ENCODE data around the gene SPEN. TPM values are rescaled to one million over a fixed set of nuclear protein-coding genes. Genes with fewer than 3 reads are reported as not detected.

The SPEN gene
- total RNA-seq, 2 donors from 2014 or later: 27.8 to 38.9 TPM

DNA sequence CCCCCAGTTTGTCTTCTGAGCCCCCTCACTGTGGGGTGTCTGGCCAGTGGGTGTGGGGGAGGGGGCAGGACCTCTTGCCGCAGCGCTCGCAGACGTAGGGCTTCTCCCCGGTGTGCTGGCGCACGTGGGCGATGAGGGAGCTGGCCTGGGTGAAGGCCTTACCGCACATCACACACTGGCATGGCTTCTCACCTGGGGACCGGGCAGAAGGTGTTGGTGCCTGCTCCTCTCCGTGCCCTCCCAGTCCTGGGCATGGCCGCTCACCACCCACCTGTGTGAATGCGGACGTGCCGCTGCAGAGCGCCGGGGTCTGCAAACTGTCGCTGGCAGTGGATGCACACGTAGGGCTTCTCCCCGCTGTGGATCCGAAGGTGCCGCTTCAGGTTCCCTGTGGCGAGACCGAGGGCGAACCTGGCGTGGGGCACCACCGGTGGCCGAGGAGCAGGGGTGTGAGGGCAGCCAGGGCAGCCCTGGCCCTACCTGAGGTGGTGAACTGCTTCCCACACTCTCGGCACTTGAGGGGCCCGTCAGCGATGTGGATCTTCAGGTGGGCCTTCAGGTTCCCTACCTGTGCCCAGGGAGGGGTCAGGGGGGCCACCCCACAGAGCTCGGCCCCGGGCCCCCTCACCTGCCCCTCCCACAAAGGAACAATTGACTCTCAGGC is 96.0 kb downstream of the SPEN start:
- H3K36me3 ChIP-seq (replicated peaks in 1 of 2; ENCODE audit: insufficient read depth in 1 of 2, low read depth in 2 of 2): peaks cover 14 to 29% of the 10 kb centered on the region in 2 donors
- no peaks in the 10 kb centered on the region for H3K27me3 ChIP-seq
- TF ChIP-seq POLR2A (IDR thresholded peaks at IDR 0.05): no peak
- no peak for TF ChIP-seq CTCF (IDR thresholded peaks at IDR 0.05)
- no peaks in the 10 kb centered on the region for H3K9me3 ChIP-seq
- DNase-seq (no peak), ATAC-seq (no peak)
- 96% methylated on average over 32 of the region's 33 CpGs; no CpG with 5 or more reads in 1 of the 2 donors for WGBS, 2 donors
- H3K27ac ChIP-seq: no peak overlapping the region
- intact Hi-C loops (cut with DNase I): no loop called here
- H3K4me3 ChIP-seq: no peak overlapping the region
- peaks cover 29% of the 10 kb centered on the region for H3K4me1 ChIP-seq

- peaks cover 29% of the 10 kb centered on the region for H3K4me1 ChIP-seq
- 94% methylated on average over 18 of the region's 22 CpGs; no CpG with 5 or more reads in 1 of the 2 donors for WGBS, 2 donors
- no peak overlapping the region for H3K27ac ChIP-seq
- ATAC-seq (no peak), DNase-seq (no peak)
- H3K4me3 ChIP-seq: no peak overlapping the region
- H3K27me3 ChIP-seq: no peaks in the 10 kb centered on the region
- no peaks in the 10 kb centered on the region for H3K9me3 ChIP-seq
- intact Hi-C loops (cut with DNase I): no loop called here
- TF ChIP-seq CTCF (IDR thresholded peaks at IDR 0.05) (no peak), POLR2A (IDR thresholded peaks at IDR 0.05) (no peak)
- peaks cover 14 to 29% of the 10 kb centered on the region in 2 donors for H3K36me3 ChIP-seq (replicated peaks in 1 of 2; ENCODE audit: insufficient read depth in 1 of 2, low read depth in 2 of 2)
Observed at GRCh38 chr1:15943992-15944307, 96.4 kb downstream of the SPEN start.

GRCh38 chr1:15944308-15945010 is 97.0 kb downstream of the SPEN start:
- intact Hi-C loops (cut with DNase I): no loop called here
- Histone ChIP-seq H3K9me3 (no peaks in the 10 kb centered on the region), H3K36me3 (replicated peaks in 1 of 2; ENCODE audit: insufficient read depth in 1 of 2, low read depth in 2 of 2) (peaks cover 14 to 29% of the 10 kb centered on the region in 2 donors), H3K4me1 (peaks cover 29% of the 10 kb centered on the region), H3K4me3 (no peak overlapping the region), H3K27me3 (no peaks in the 10 kb centered on the region), H3K27ac (no peak overlapping the region)
- DNase-seq (peak in 1 of 4 donors; percentile 12), ATAC-seq (no peak)
- 86 to 94% methylated on average over 32 to 55 of the region's 55 CpGs for WGBS, 2 donors
- no peak for TF ChIP-seq POLR2A (IDR thresholded peaks at IDR 0.05)
- TF ChIP-seq CTCF (IDR thresholded peaks at IDR 0.05): no peak

GRCh38 chr1:15945011-15945831 is 97.7 kb downstream of the SPEN start:
- Histone ChIP-seq H3K27ac (no peak overlapping the region), H3K4me1 (peaks cover 32% of the 10 kb centered on the region), H3K4me3 (no peak overlapping the region), H3K27me3 (no peaks in the 10 kb centered on the region), H3K36me3 (replicated peaks in 1 of 2; ENCODE audit: insufficient read depth in 1 of 2, low read depth in 2 of 2) (peaks cover 14 to 29% of the 10 kb centered on the region in 2 donors), H3K9me3 (no peaks in the 10 kb centered on the region)
- peak in 1 of 4 donors; percentile 12 for DNase-seq
- 89 to 92% methylated on average over 17 to 39 of the region's 39 CpGs for WGBS, 2 donors
- no peak for ATAC-seq
- intact Hi-C loops (cut with DNase I): no loop called here
- TF ChIP-seq POLR2A (IDR thresholded peaks at IDR 0.05): no peak
- no peak for TF ChIP-seq CTCF (IDR thresholded peaks at IDR 0.05)
